H54 (cell line): ENCODE data around the gene ARMCX5.

Experiments
- DNase-seq: peaks from one replicate; pipeline ENCODE4 v3.0.0; 2011; ENCODE audit warnings: low spot score, mixed read lengths; ENCODE audit not compliant: insufficient read length
- FAIRE-seq: peaks from 3 replicates; lab custom pipeline; 2011; peaks lifted over from hg19 to GRCh38; lab: Jason Lieb, UNC
- POLR2A ChIP-seq: IDR thresholded peaks from 2 replicates; pipeline ENCODE4 v1.6.1; 2011; ENCODE audit warnings: low read depth, mild to moderate bottlenecking, low read length

Gene ARMCX5

GRCh38 chrX:102652031-102652688 is 52.8 kb downstream of the ARMCX5 start:
- FAIRE-seq (no peak), DNase-seq (no peak)
- no peak for TF ChIP-seq POLR2A
